ENCODE results near the gene NPTXR. TPM values are rescaled to one million over a fixed set of nuclear protein-coding genes. Genes with fewer than 3 reads are reported as not detected.

NPTXR gene
- polyA plus RNA-seq, 3 donors = 3.7 to 5.5 (median 4.3) TPM

- peak in 9 of 11 donors; percentile 43 to 83 (median 72) for DNase-seq (ENCODE audit: extremely low read depth in 1 of 11, low read depth in 9 of 11, low spot score in 4 of 11)
These were observed 55.6 kb downstream of the NPTXR start for GRCh38 chr22:38788021-38788816.

GRCh38 chr22:38786631-38787030, 57.2 kb downstream of the NPTXR start:
- DNase-seq (ENCODE audit: extremely low read depth in 1 of 11, low read depth in 9 of 11, low spot score in 4 of 11) = no peak

- DNase-seq (ENCODE audit: extremely low read depth in 1 of 11, low read depth in 9 of 11, low spot score in 4 of 11) = no peak
These were observed 59.0 kb downstream of the NPTXR start for GRCh38 chr22:38784856-38785255.

GRCh38 chr22:38784035-38784434, 59.8 kb downstream of the NPTXR start:
- DNase-seq (ENCODE audit: extremely low read depth in 1 of 11, low read depth in 9 of 11, low spot score in 4 of 11) = no peak

GRCh38 chr22:38783095-38783615, 60.7 kb downstream of the NPTXR start:
- no peak for DNase-seq (ENCODE audit: extremely low read depth in 1 of 11, low read depth in 9 of 11, low spot score in 4 of 11)

- DNase-seq (ENCODE audit: extremely low read depth in 1 of 11, low read depth in 9 of 11, low spot score in 4 of 11) = no peak
These were observed 61.3 kb downstream of the NPTXR start for GRCh38 chr22:38782402-38783094.

- no peak for DNase-seq (ENCODE audit: extremely low read depth in 1 of 11, low read depth in 9 of 11, low spot score in 4 of 11)
These were observed 62.8 kb downstream of the NPTXR start for GRCh38 chr22:38781033-38781432.

- no peak for DNase-seq (ENCODE audit: extremely low read depth in 1 of 11, low read depth in 9 of 11, low spot score in 4 of 11)
These were observed 66.6 kb downstream of the NPTXR start for GRCh38 chr22:38777087-38777671.

- DNase-seq (ENCODE audit: extremely low read depth in 1 of 11, low read depth in 9 of 11, low spot score in 4 of 11) = no peak
These were observed 67.7 kb downstream of the NPTXR start for GRCh38 chr22:38776086-38776485.

GRCh38 chr22:38775656-38776055, 68.2 kb downstream of the NPTXR start:
- DNase-seq (ENCODE audit: extremely low read depth in 1 of 11, low read depth in 9 of 11, low spot score in 4 of 11) = no peak

- no peak for DNase-seq (ENCODE audit: extremely low read depth in 1 of 11, low read depth in 9 of 11, low spot score in 4 of 11)
These were observed 69.2 kb downstream of the NPTXR start for GRCh38 chr22:38774496-38775166.

- no peak for DNase-seq (ENCODE audit: extremely low read depth in 1 of 11, low read depth in 9 of 11, low spot score in 4 of 11)
These were observed 70.4 kb downstream of the NPTXR start for GRCh38 chr22:38773363-38773946.

- DNase-seq (ENCODE audit: extremely low read depth in 1 of 11, low read depth in 9 of 11, low spot score in 4 of 11) = no peak
These were observed 71.3 kb downstream of the NPTXR start for GRCh38 chr22:38772623-38772873.

GRCh38 chr22:38770257-38770949, 73.4 kb downstream of the NPTXR start:
- no peak for DNase-seq (ENCODE audit: extremely low read depth in 1 of 11, low read depth in 9 of 11, low spot score in 4 of 11)

Other genes starting within 250 kb of the NPTXR start
- 10 to 100 TPM in 1 of 3 donors, 1 to 10 TPM in 2; 5.9 to 11.6 (median 6.7) TPM for gene FAM227A, start 187.6 kb downstream of the NPTXR start, polyA plus RNA-seq (ENCODE audit: insufficient read length in 3 of 3)
- gene CBY1, start 187.4 kb downstream of the NPTXR start, polyA plus RNA-seq (ENCODE audit: insufficient read length in 3 of 3) = 10 to 100 TPM; 56.5 to 62.1 (median 58.4) TPM
- gene TOMM22, start 162.1 kb downstream of the NPTXR start, polyA plus RNA-seq (ENCODE audit: insufficient read length in 3 of 3) = 100 to 1,000 TPM in 1 of 3 donors, 10 to 100 TPM in 2; 74.4 to 107 (median 97.4) TPM
- 10 to 100 TPM; 41.5 to 45.3 (median 42.6) TPM for gene JOSD1, start 143.1 kb downstream of the NPTXR start, polyA plus RNA-seq (ENCODE audit: insufficient read length in 3 of 3)
- 10 to 100 TPM; 38.5 to 62.3 (median 51.1) TPM for gene GTPBP1, start 138.1 kb downstream of the NPTXR start, polyA plus RNA-seq (ENCODE audit: insufficient read length in 3 of 3)
- gene SUN2, start 88.0 kb downstream of the NPTXR start, polyA plus RNA-seq (ENCODE audit: insufficient read length in 3 of 3) = 10 to 100 TPM; 50.4 to 72.6 (median 66.3) TPM
- gene DNAL4, start 49.9 kb downstream of the NPTXR start, polyA plus RNA-seq (ENCODE audit: insufficient read length in 3 of 3) = 10 to 100 TPM; 32.7 to 39.7 (median 38.3) TPM
- gene CBX6, start 28.2 kb upstream of the NPTXR start, polyA plus RNA-seq (ENCODE audit: insufficient read length in 3 of 3) = 10 to 100 TPM; 34.6 to 45.5 (median 44.8) TPM
- gene APOBEC3A, start 113.6 kb upstream of the NPTXR start, polyA plus RNA-seq (ENCODE audit: insufficient read length in 3 of 3) = under 1 TPM; 0.22 to 0.61 (median 0.42) TPM
- gene APOBEC3B, start 138.3 kb upstream of the NPTXR start, polyA plus RNA-seq (ENCODE audit: insufficient read length in 3 of 3) = 1 to 10 TPM; 5.9 to 7.6 (median 6.5) TPM
- 10 to 100 TPM in 2 of 3 donors, 1 to 10 TPM in 1; 9.6 to 10.6 (median 10.2) TPM for gene APOBEC3C, start 170.2 kb upstream of the NPTXR start, polyA plus RNA-seq (ENCODE audit: insufficient read length in 3 of 3)
- 1 to 10 TPM in 2 of 3 donors, under 1 TPM in 1; 0.46 to 1.8 (median 1.2) TPM for gene APOBEC3D, start 177.1 kb upstream of the NPTXR start, polyA plus RNA-seq (ENCODE audit: insufficient read length in 3 of 3)
- gene APOBEC3F, start 196.8 kb upstream of the NPTXR start, polyA plus RNA-seq (ENCODE audit: insufficient read length in 3 of 3) = 1 to 10 TPM; 7.6 to 9.7 (median 8.2) TPM
- 1 to 10 TPM; 5.5 to 8.8 (median 8.3) TPM for gene APOBEC3G, start 233.2 kb upstream of the NPTXR start, polyA plus RNA-seq (ENCODE audit: insufficient read length in 3 of 3)

Measured in renal cortex interstitium (tissue), 11 donors.